ENCODE results near the gene DOCK9.

Gene DOCK9

DNA sequence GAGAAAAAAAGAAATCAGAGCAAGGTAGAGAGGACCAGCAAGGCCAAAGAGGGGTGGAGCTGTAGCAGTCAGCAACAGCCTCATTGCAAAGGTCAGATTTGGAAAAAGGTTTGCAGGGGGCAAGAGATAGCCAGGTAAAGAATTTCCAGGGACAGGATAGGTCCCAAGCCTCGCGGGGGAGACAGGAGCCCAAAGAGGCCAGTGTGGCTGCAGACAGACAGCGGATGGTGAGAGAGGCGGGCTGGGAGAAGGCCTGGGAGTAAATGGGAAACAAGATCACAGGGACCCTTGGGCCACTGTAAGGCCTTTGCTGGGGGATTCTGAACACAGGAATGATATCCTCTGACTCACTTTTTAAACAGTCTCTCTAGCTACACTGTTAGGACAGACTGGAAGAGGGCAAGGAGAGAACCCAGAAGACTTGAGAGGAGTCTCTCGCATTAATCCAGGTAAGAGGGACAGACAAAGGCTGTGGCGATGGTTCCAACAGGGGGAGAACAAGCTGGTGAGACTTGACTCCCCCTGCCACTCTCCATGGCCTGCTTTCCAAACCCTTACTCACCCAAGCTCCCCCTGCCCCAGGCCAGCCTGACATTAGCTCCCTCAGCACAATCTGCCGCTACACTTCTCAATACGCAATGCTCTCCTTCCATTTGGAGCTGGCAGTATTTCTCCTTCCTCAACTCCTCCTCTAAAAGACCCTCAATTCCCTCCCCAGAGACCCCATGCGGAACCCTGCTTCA is 31.8 kb downstream of the DOCK9 start:
- no peak for DNase-seq (ENCODE audit: low read depth in 2 of 2)

DNA sequence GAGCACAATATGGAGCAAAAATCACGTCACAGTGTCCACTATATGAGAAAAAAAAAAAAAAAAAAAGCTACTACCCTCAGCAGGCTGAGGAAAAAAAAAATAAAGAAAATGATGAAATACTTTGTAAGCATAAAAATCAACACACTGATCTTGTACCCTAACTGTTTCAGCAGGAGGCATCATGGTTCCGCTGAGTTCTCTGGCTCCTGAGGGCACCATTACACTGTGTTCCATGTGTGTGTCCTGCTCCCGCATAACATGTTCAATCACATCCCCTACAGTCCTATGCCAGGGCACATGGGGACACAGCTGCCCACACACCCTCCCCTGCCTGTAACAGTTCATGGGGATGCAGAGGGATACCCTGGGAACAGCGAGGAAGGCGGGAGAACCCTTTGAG is 33.5 kb downstream of the DOCK9 start:
- DNase-seq (ENCODE audit: low read depth in 2 of 2): no peak

DNA sequence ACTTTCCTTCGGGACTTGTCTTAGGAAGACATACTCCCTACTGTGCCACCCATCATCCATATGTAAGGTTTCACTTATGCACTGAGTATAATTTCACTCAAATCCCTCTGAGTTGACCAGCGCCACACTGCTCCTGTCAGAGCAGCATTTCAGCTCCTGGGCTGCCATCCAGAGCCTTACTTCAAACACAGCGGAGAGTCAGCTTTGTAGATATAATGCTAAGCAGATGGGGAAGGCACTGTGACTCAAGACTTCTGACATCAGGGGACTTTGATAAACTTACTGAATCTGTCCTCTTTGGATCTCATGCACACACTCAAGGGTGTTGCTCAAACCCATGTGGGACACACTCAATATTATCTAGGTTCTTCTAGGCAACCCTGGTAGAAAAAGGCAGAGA is 34.9 kb downstream of the DOCK9 start:
- DNase-seq (ENCODE audit: low read depth in 2 of 2): no peak

DNA sequence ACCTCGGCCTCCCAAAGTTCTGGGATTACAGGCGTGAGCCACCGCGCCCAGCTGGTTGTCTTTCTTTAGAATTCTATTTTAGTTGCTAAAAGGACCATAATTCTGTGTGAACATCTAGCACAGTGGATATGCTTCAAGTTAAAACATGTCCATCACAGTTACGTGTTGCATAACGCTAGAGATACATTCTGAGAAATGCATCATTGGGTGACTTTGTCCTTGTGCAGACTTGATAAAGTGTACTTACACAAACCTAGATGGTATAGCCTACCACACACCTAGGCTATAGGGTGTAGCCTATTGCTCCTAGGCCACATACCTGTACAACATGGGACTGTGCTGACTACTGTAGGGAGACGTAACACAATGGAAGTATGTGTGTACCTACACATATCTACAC is 35.4 kb downstream of the DOCK9 start:
- no peak for DNase-seq (ENCODE audit: low read depth in 2 of 2)

DNA sequence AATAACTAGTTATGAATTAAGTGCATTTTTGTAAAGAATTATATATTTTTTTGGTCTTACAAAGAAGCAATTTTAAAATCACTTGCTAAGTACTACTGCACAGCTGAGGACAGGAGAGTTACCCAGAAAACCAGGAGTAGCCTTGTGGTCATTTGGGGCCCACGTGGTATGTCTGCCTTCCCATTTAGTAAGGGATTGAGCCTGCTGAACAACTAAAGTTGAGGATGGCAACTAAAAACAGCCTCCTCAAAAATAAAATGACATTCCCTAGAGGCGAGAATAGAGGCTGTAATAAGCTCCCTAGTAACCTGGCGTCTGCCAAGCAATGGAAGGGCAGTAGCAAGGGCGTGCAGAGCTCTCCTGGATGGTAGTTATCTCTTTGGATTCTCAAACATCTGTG is 36.3 kb downstream of the DOCK9 start:
- no peak for DNase-seq (ENCODE audit: low read depth in 2 of 2)

DNA sequence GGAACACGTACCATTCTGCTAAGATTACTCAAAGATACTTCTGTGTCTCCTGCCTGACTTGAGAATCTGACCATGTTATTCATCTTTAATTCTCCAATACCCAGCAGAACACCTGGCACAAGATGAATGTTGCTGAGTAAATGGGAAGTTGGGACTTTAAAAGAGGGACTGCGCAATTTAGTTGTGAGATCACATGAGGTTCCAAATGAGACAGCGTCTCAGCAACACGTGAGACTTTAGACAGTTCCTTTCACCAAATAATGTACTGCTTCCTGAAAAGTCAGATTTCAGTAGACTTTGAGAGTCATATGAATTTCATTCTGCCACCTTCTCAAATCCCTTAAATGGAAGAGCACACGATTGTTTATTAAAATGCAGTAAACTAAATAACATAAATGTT is 36.7 kb downstream of the DOCK9 start:
- no peak for DNase-seq (ENCODE audit: low read depth in 2 of 2)

DNA sequence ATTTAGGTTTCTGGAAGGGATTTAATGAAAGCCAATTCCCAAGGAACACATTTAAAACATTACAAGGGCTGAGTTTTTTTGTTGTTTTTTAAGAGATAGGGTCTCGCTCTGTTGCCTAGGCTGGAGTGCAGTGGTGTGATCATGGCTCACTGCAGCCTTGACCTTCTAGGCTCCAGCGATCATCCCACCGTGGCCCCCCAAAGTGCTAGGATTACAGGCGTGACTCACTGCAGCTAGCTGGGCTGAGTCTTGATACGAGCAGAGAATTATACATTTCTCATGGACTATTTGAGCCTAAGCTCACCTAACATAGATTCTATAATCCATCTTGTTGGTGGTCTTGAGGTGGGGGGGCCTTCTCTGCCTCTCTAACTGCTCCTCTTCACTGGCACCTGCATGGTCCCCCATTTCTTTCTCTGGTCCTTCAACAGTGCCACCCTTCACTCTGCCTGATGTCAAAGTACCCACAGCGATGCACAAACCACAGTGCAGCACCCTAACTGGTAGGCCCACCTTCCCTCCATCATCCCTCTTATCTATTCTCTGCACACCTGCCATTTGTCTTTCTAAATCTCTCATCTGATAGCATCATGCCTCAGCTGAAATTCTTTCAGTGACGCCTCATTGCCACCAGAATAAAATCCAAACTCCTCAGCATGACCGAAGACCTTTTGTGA is 37.4 kb downstream of the DOCK9 start:
- DNase-seq (ENCODE audit: low read depth in 2 of 2): no peak

DNA sequence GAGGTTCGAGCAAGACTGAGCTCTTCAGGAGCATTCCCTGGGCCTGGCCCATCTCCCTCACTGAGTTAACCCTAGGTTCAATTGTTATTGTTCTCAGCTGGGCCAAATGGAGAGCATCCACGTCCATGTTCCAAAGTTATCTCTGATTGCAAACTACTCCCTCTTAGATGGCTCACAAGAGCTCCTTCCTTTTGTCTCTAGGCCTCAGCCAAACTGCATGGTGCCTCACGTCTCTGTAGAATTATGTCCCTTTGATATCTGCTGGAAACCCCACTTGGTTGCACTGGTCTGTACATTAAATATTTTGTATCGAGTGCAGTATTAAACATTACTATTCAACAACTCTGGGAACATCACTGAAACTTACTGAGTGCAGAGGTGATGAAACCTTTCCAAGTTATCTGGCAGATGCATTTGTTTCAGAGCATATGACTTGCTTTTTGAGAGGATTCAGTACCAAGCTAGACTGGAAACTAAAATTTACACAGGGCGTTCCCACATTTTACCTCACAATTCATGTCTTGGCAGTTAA is 38.1 kb downstream of the DOCK9 start:
- no peak for DNase-seq (ENCODE audit: low read depth in 2 of 2)

DNA sequence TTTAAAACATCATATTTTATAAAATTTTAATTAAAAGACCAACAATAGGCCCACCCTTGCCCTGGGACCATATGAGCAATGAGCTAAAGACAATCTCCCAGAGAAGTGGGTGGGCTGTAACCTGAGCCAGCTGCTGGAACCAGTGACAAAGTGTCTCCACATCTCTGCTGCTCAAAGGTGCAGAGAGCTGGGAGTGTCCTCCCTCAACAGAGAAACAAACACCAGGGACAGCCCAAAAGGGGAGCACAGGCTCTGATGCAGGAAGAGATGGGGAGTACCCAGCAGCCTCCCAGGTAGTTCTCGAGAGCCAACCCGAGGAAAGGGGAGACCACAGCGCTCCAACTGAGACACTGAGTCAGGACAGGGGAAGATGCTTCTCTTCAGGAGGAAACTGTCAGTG is 39.1 kb downstream of the DOCK9 start:
- DNase-seq (ENCODE audit: low read depth in 2 of 2): no peak

DNA sequence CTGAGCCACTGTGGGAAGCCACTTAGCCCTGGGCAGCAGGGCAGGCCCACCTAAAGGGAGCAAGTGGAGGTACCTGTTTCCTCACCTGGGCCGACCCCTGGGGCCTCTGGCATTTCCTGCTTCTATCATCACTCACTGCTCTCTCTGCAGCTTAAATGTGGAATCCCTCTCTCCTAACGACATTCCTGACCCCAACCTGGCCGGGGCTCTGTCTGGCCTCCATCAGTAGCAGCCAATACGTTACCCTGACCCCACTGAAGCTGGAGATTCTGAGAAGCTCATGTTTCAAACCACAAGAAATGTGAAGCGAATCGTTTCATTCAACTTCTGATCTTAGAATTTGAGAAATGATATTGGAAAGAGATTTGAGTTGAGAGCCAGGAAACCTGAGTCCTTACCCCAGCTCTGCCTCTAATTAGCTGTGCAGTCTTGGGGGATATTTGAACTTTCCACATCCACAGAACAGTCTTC is 39.9 kb downstream of the DOCK9 start:
- no peak for DNase-seq (ENCODE audit: low read depth in 2 of 2)

DNA sequence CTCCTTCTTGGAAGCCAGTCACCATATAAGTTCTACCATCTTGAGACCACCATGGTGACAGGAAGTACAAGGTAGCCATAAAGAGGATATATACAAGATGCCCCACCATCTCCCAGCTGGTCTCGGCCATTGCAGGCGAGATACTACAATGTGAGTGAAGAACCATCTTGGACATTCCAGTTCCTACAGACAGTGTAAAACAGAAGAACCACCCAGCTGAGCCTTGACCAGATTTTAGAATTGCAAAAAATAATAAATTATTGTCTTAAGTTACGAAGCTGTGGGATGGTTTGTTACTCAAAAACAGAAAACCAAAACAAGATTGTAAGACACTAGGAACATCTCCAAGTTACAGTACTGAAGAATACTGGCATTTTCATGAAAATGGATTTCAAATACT is 43.6 kb downstream of the DOCK9 start:
- no peak for DNase-seq (ENCODE audit: low read depth in 2 of 2)

DNA sequence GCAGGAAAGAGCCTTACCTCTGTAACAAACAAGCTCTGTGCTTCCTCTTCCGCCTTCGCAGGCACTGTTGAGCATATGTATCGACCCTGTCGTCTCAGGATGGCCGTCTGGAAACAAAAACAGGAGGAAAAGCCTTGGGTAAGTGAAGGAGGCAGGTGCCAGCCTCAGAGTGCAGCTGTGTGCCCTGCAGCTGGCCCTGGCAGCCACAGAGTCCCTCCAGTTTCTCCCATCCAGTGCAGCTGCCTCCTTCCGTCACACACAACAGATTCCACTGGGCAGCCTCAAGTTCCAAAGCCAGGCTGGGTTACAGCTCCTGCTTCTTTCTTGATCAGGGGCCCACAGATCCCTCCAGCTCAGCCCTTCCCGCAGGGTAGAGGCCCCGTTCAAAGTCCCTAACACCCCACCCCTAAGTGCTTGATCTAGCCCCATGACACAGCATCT is 47.7 kb downstream of the DOCK9 start:
- DNase-seq (ENCODE audit: low read depth in 2 of 2): no peak

DNA sequence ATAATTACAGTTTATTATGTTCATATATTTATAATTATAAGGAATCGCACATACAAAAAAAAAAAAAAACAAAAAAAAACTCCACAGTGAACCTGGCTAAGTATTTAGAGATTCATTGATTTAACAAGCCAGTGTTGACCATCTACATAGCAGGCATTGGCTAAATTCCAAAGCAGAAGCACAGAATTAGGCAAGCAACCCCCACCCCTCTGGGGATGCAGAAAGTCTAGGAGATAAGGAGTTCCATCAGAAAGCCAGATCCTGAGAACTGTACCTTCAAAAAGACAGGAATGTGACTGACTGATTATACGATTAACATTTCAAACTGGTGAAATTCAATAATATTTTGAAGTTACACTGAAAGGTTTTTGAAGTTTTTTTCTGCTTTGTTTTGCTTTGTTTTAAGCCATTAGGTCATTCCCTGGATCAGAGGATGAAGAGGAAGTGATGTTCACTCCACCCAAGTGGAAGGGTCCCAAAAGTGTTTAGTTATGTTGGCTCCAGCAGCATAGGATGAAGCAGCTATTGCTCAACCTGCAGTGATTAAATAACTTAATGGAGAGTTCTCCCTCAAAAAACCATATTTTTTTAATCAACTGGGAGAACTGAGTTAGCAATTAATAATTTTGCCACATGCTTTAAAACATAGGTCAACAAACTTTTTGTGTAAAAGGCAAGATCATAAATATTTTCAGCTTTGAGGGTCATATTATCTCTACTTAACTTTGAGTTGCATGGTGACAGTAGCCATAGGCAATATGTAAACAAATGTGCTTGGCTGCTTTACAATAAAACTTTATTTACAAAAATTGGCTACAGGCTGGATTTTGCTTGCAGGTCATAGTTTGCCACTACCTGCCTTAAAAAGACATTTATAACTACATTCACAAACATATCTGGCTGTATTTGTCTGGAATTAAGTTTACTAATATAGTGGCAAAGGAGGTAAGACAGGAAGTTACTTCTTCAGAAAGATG is 49.6 kb downstream of the DOCK9 start:
- DNase-seq (ENCODE audit: low read depth in 2 of 2): no peak

DNA sequence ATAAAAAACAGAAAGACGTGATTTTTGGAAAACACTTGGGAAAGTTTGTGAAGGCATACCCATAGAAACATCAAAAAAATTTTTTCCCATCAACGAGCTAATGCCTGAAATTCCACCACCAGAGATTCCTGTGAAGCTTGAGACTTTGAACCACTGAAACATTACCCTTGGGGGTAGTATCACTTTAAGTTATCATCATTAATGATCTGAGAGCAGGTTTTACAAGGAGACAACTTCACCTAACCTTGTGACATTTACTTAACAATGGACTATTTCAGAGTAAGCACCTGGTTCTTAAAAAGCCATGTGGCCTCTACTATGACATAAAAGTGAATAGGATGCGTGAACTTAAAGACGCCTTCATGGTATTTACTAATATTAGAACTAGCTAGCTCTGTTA is 51.9 kb downstream of the DOCK9 start:
- DNase-seq (ENCODE audit: low read depth in 2 of 2): no peak

DNA sequence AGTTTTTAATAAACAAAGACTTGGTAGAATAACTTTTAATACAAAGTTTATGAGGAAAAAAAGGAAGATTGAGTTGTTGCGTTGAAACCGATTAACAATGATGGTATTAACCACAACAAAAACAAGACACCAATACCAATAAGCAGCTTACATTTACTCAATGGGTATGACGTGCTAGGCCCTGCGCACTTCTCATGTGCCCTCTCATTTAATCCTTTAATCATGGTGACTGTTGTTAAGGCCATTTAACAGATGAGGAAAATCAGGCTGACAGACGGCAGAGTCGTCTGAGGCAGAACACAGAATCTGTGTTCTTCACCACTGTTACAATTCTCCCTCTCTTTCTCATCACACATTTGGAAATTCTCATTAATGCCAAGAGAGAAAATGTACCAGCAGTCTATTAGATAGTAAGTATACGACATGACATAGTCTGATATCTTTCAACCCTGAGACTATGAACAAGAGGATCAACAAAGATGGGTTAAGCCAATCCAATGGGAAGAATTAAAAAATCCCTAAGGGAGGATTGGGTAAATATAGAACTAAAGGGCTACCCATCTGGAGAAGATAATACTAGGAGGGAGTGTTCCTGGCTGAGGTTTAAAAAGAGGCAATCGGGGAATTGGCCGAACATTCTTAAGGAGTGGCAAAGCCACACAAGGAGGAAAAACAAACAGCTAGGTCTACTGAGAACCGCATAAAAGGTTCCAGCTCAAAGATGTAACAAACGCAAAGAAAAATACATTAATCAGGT is 54.0 kb downstream of the DOCK9 start:
- DNase-seq (ENCODE audit: low read depth in 2 of 2): no peak

DNA sequence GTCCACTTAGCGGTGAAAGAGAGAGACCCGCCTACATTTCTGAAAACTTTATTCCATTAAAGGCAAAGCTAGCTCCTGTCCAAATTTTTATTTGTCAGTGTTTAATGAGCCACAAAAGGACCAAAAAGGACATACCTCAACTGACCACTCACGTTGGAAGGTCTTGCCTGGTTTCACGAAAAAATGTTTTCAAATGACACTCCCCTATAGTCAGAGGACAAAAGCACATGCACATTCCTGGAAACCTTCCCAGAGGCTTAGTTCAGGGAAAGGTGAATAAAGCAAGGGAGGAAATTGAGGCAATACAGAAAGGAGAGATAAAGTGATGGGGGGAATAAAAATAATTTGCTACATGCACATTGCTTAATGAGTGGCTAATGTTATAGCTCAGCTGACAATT is 55.6 kb downstream of the DOCK9 start:
- DNase-seq (ENCODE audit: low read depth in 2 of 2): no peak

DNA sequence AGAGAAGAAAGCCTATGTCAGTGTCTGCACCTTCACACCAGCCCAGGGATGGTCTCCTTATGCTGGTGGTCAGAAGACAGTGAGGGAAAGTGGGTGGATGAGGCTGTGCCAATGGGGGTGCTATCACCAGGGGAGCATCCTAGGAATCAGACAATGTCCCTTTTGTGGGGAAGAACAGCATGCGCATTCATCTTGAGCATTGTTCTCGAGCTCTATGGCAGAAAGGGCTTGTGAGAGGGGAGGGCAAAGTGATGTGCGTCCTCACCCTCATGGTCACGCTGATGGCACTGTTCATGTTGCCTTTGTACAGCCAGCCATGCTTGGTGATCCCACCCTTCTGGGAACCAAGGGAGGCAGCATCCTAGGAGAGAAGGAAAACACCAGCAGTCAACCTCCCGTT is 56.1 kb downstream of the DOCK9 start:
- no peak for DNase-seq (ENCODE audit: low read depth in 2 of 2)

DNA sequence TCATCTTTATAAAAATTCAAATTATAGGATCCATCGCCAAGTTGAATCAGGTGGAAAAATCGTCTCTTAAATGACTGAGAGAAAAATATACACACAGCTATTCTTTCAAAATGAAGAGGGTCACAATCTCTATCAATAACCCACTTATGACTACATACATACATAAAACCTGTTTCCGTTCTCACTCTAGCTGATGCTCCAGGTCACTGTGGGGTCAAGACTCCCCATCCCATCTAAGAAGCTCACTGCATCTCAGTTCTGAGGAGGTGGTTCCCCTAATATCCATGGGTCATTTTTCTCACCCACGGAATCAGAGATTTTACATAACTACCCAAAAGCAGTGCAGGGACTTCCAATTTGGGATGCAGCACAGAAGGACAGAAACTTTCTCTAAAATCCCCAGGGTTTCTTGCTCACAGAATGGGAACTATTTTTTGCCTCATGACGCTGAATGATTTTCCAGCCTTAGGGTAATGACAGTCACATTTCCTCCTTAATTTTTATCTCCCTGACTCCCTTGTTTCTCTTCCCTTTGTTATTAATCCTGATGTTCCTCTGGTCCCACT is 56.8 kb downstream of the DOCK9 start:
- no peak for DNase-seq (ENCODE audit: low read depth in 2 of 2)

DNA sequence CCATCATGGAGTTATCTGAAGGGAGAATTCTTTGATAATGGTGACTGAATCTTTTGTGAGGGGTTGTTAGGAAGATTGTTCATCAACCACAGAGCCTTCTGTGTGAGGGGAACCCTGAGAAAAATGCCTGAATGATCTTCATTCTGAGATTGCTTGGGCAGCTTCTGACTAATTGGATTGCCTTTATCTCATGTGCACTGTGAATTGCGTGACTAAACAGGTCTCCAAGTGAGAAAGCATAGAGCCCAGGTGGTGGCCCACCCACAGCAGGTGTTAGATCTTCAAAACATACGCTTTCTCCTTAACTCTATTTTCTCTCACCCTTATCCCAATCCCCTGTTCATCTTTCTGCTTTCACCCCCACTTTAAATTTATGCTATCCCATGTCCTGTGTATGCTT is 58.3 kb downstream of the DOCK9 start:
- DNase-seq (ENCODE audit: low read depth in 2 of 2): no peak

DNA sequence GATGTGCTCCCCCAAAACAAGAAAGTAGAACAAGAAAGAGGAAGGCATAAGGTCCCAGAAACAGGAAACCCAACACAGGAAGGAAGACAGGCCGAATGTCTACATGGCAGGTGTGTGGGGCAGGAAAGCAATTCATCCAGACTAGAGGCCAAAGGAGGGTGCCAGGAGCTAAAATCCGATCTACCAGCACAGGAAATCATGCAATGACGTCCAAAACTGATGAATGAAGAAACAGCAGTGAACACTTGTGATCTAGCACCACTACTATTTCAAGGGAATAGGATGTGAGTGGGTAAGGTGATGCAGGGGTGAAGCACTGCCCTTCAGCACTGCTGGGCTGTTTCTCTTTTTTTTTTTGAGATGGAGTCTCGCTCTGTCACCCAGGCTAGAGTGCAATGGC is 59.1 kb downstream of the DOCK9 start:
- no peak for DNase-seq (ENCODE audit: low read depth in 2 of 2)

DNA sequence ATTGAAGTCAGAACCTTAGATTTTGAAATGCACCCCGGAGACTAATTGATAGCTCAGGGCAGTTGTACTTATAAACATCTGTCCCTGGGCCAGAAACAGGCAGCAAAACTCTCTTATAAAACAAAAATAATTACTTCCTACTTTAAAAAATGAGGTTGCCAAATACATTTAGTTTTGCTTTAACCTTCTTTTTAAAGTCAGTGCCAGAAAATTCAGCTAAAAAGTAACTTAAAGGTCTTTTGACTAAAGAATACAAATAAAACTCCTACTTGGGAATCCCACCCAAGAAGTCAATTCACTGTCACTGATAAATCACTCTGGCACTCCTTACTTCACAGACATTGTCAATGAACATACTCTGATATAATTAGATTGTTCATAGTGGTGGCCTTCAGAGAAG is 60.7 kb downstream of the DOCK9 start:
- no peak for DNase-seq (ENCODE audit: low read depth in 2 of 2)
